HG03103 (cell line): ENCODE data around the gene RASSF5.
"Not testable (repeated sequence)": the region's sequence is repeated elsewhere in the genome, so short reads cannot be mapped to it uniquely, and the experiment has no call there.

ENCODE experiments used
- ATAC-seq: cut with Tn5 transposase; IDR thresholded peaks from one replicate; pipeline ENCODE4 v1.9.1; 2021; ENCODE audit warnings: low read depth; ENCODE audit not compliant: unreplicated experiment

The RASSF5 gene

GRCh38 chr1:206608108-206608698 lies 100.9 kb downstream of the RASSF5 start:
- no peak for ATAC-seq

- ATAC-seq: no peak
Measured at GRCh38 chr1:206609229-206609991, 102.1 kb downstream of the RASSF5 start.

GRCh38 chr1:206612129-206612876 lies 105.0 kb downstream of the RASSF5 start, which contains the start of gene EIF2D:
Gene EIF2D (minus strand): TSS chr1:206612465. CDS start chr1:206612342, 123 bp downstream.
- peak; percentile 83 for ATAC-seq

GRCh38 chr1:206626396-206626795 lies 119.1 kb downstream of the RASSF5 start:
- ATAC-seq: not testable (repeated sequence)

- ATAC-seq: no peak
Measured at GRCh38 chr1:206628916-206629315, 121.6 kb downstream of the RASSF5 start.

- ATAC-seq: no peak
Measured at GRCh38 chr1:206631085-206631509, 123.8 kb downstream of the RASSF5 start.

- ATAC-seq: no peak
Measured at GRCh38 chr1:206633708-206634121, 126.4 kb downstream of the RASSF5 start.

GRCh38 chr1:206634365-206635079 lies 127.2 kb downstream of the RASSF5 start:
- no peak for ATAC-seq

GRCh38 chr1:206635080-206635977 lies 128.0 kb downstream of the RASSF5 start, which contains the start of gene DYRK3:
Gene DYRK3 (plus strand): TSS chr1:206635536. CDS start chr1:206635704, 168 bp downstream.
- peak; percentile 75 for ATAC-seq

GRCh38 chr1:206635978-206636345 lies 128.6 kb downstream of the RASSF5 start:
- ATAC-seq: no peak

- no peak for ATAC-seq
Measured at GRCh38 chr1:206636671-206637070, 129.3 kb downstream of the RASSF5 start.

GRCh38 chr1:206637605-206638004 lies 130.3 kb downstream of the RASSF5 start:
- ATAC-seq: no peak
